CD14-positive monocyte (primary cell): ENCODE data around the gene TMPRSS2. TPM values are rescaled to one million over a fixed set of nuclear protein-coding genes. Genes with fewer than 3 reads are reported as not detected.

ENCODE experiments used
- DNase-seq, 3 donors: peaks; one replicate each; pipeline ENCODE4 v3.0.0-alpha.2; 2011 to 2022
- H2AFZ ChIP-seq: 2 replicates; pipeline ENCODE4 v1.6.0; 2012; ENCODE audit warnings: mild to moderate bottlenecking, low read depth, low read length, inconsistent platforms; ENCODE audit not compliant: insufficient read depth, poor library complexity, severe bottlenecking
- H3K27ac ChIP-seq, 2 donors: 1 replicate in 1 of 2; 2 replicates in 1 of 2; pipeline ENCODE4 v1.5.1; 2012 to 2013; ENCODE audit warnings: low read length in 2 of 2, control low read depth in 1 of 2, inconsistent platforms in 1 of 2, low read depth in 1 of 2, mild to moderate bottlenecking in 1 of 2
- H3K27me3 ChIP-seq, 2 donors: one replicate each; pipeline versions ENCODE4 v1.6.0 to v1.6.1; 2011 to 2013; ENCODE audit warnings: low read length in 2 of 2; ENCODE audit not compliant: control insufficient read depth in 2 of 2, insufficient read depth in 2 of 2
- H3K36me3 ChIP-seq, 2 donors: replicated peaks in 1 of 2; 1 replicate in 1 of 2; 2 replicates in 1 of 2; pipeline versions ENCODE4 v1.5.1 to v1.6.1; 2012 to 2013; ENCODE audit warnings: low read length in 2 of 2, control low read depth in 1 of 2, inconsistent platforms in 1 of 2, mild to moderate bottlenecking in 1 of 2; ENCODE audit not compliant: insufficient read depth in 2 of 2, control insufficient read depth in 1 of 2
- H3K4me1 ChIP-seq, 2 donors: 1 replicate in 1 of 2; 2 replicates in 1 of 2; pipeline versions ENCODE4 v1.5.1 to v1.6.1; 2012 to 2013; ENCODE audit warnings: low read length in 2 of 2, control low read depth in 1 of 2, inconsistent platforms in 1 of 2, mild to moderate bottlenecking in 1 of 2, moderate library complexity in 1 of 2; ENCODE audit not compliant: insufficient read depth in 2 of 2, control insufficient read depth in 1 of 2
- H3K4me2 ChIP-seq: replicated peaks from 2 replicates; pipeline ENCODE3; 2012; ENCODE audit warnings: low read length, moderate library complexity, mild to moderate bottlenecking; ENCODE audit not compliant: poor library complexity, severe bottlenecking; ENCODE audit errors: extremely low read depth
- H3K4me3 ChIP-seq, 3 experiments: fragments of 200-600 bp in 1 of 3; sonication (generic) in 1 of 3; replicated peaks in 1 of 3; 1 replicate in 2 of 3; 2 replicates in 1 of 3; pipeline ENCODE4 v1.5.1; 2011 to 2013; ENCODE audit warnings: low read length in 3 of 3, mild to moderate bottlenecking in 3 of 3, control low read depth in 2 of 3, low read depth in 2 of 3, inconsistent platforms in 1 of 3, moderate library complexity in 1 of 3
- H3K79me2 ChIP-seq: 2 replicates; pipeline ENCODE4 v1.6.0; 2012; ENCODE audit warnings: mild to moderate bottlenecking, control low read depth, inconsistent platforms, low read length, moderate library complexity; ENCODE audit not compliant: insufficient read depth
- H3K9ac ChIP-seq: 2 replicates; pipeline ENCODE4 v1.6.0; 2017; ENCODE audit warnings: low read length, mild to moderate bottlenecking; ENCODE audit not compliant: insufficient read depth, poor library complexity, severe bottlenecking
- H3K9me3 ChIP-seq, 2 donors: replicated peaks in 1 of 2; 1 replicate in 1 of 2; 2 replicates in 1 of 2; pipeline versions ENCODE4 v1.5.1 to v1.6.1; 2012 to 2013; ENCODE audit warnings: low read length in 2 of 2, control low read depth in 1 of 2; ENCODE audit not compliant: control insufficient read depth in 1 of 2, insufficient read depth in 1 of 2
- H4K20me1 ChIP-seq: 2 replicates; pipeline ENCODE4 v1.6.0; 2012; ENCODE audit warnings: mild to moderate bottlenecking, low read length, control low read depth, moderate library complexity; ENCODE audit not compliant: insufficient read depth
- H3K27ac Mint-ChIP-seq, 7 donors: one replicate each; pipeline ENCODE4 v1.8.0; 2020; ENCODE audit warnings: mild to moderate bottlenecking in 7 of 7, mixed read lengths in 7 of 7, moderate library complexity in 6 of 7, inconsistent platforms in 2 of 7
- H3K27me3 Mint-ChIP-seq, 3 donors: one replicate each; pipeline ENCODE4 v1.8.0; 2021 to 2022; ENCODE audit warnings: low read depth in 3 of 3, mild to moderate bottlenecking in 3 of 3, mixed read lengths in 3 of 3, moderate library complexity in 3 of 3, inconsistent platforms in 1 of 3
- H3K36me3 Mint-ChIP-seq, 2 donors: one replicate each; pipeline ENCODE4 v1.8.0; 2020; ENCODE audit warnings: mixed read lengths in 2 of 2, inconsistent platforms in 1 of 2, mild to moderate bottlenecking in 1 of 2
- H3K4me1 Mint-ChIP-seq: one replicate; pipeline ENCODE4 v1.8.0; 2020; ENCODE audit warnings: mild to moderate bottlenecking, mixed read lengths
- H3K4me3 Mint-ChIP-seq, 2 donors: one replicate each; pipeline ENCODE4 v1.8.0; 2020; ENCODE audit warnings: mild to moderate bottlenecking in 2 of 2, mixed read lengths in 2 of 2, moderate library complexity in 1 of 2
- H3K9me3 Mint-ChIP-seq, 7 donors: one replicate each; pipeline ENCODE4 v1.8.0; 2020 to 2022; ENCODE audit warnings: mixed read lengths in 7 of 7, mild to moderate bottlenecking in 6 of 7, moderate library complexity in 6 of 7, inconsistent platforms in 2 of 7
- CTCF ChIP-seq: fragments of 200-600 bp; IDR thresholded peaks from one replicate; pipeline ENCODE4 v1.8.0; 2022; ENCODE audit warnings: antibody characterized with exemption, mild to moderate bottlenecking
- WGBS: methylation state at CpG from one replicate; pipeline ENCODE4 v1.1.5; 2013; ENCODE audit warnings: missing lambda C conversion rate; ENCODE audit not compliant: insufficient coverage; 5-methylcytosine and 5-hydroxymethylcytosine counted together
- intact Hi-C, 2 donors: fragments of 100-400 bp; cut with micrococcal nuclease; formaldehyde crosslinking; loops; one replicate each; pipeline versions ENCODE4 v1.15.0 to v1.15.1; 2023
- polyA plus RNA-seq, 3 donors: library from polyadenylated mRNA; depleted of rRNA in 1 of 3; unstranded in 2 of 3; stranded (reverse) in 1 of 3; fragments of 300-500 nt in 2 of 3; fragments of >200 nt in 1 of 3; fragmentation: Illumina TruSeq in 2 of 3; gene quantifications; 1 replicate in 2 of 3; 2 replicates in 1 of 3; pipeline ENCODE4 v1.2.3, GENCODE V29; 2012 to 2021

Gene TMPRSS2
- polyA plus RNA-seq, 3 donors, result not detected

DNA sequence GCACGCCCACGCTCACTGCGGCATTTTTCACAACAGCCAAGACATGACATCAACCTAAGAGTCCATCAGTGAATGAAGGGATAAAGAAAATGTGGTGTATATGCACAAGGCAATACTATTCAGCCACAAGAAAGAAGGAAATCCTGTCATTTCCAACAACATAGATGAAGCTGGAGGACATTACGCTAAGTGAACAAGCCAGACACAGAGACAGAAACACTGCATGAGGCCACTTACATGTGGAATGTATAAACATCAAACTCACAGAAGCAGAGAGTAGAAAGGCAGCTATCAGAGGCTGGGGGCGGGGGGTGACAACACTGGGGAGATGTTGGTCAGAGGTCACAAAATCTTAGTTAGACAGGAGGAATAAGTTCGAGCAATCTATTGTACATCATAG lies 20.9 kb downstream of the TMPRSS2 start:
- H3K9me3 ChIP-seq, result no peaks in the 10 kb centered on the region
- no peaks in the 10 kb centered on the region for H4K20me1 ChIP-seq
- no peak overlapping the region for H3K27ac Mint-ChIP-seq
- H3K79me2 ChIP-seq, result no peaks in the 10 kb centered on the region
- no peak overlapping the region for H3K4me2 ChIP-seq
- WGBS, result no CpG with 5 or more reads among the region's 6 CpGs
- no peaks in the 10 kb centered on the region for H3K9me3 Mint-ChIP-seq
- intact Hi-C loops, result no loop called here
- no peaks in the 10 kb centered on the region for H3K4me1 Mint-ChIP-seq
- no peaks in the 10 kb centered on the region for H3K36me3 ChIP-seq
- H3K4me3 Mint-ChIP-seq, result no peak overlapping the region
- no peak overlapping the region for H3K4me3 ChIP-seq
- peaks cover 0 to 10% (median 9%) of the 10 kb centered on the region in 3 donors for H3K27me3 Mint-ChIP-seq
- TF ChIP-seq CTCF, result no peak
- H2AFZ ChIP-seq, result no peak overlapping the region
- H3K4me1 ChIP-seq, result no peaks in the 10 kb centered on the region
- no peaks in the 10 kb centered on the region for H3K36me3 Mint-ChIP-seq
- no peaks in the 10 kb centered on the region for H3K27me3 ChIP-seq
- no peak overlapping the region for H3K9ac ChIP-seq
- DNase-seq, result no peak
- H3K27ac ChIP-seq, result no peak overlapping the region

DNA sequence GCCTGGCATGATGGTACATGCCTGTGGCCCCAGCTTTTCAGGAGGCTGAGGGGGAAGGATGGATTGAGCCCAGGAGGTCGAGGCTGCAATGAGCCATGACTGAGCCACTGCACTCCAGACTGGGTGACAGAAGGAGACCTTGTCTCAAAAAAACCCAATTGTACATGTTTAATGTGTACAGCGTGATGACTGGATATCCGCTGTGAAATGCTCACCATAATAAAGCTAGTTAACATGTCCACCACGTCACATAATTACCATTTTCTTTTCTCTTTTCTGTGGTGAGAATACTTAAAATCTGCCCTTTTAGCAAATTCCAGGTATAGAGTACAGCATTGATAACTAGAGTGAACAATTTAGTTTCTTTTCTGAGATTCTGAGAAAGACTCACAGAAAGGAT lies 24.0 kb downstream of the TMPRSS2 start:
- no peak overlapping the region for H3K4me2 ChIP-seq
- WGBS, result no CpG with 5 or more reads among the region's 4 CpGs
- H3K9me3 ChIP-seq, result no peaks in the 10 kb centered on the region
- H4K20me1 ChIP-seq, result no peaks in the 10 kb centered on the region
- H3K4me3 ChIP-seq, result no peak overlapping the region
- no peak for TF ChIP-seq CTCF
- Mint-ChIP-seq H3K4me1 (no peaks in the 10 kb centered on the region), H3K9me3 (no peaks in the 10 kb centered on the region), H3K36me3 (no peaks in the 10 kb centered on the region), H3K27ac (no peak overlapping the region), H3K4me3 (no peak overlapping the region), H3K27me3 (peaks cover 6 to 10% (median 8%) of the 10 kb centered on the region in 3 donors)
- intact Hi-C loops, result no loop called here
- no peak overlapping the region for H3K9ac ChIP-seq
- no peaks in the 10 kb centered on the region for H3K27me3 ChIP-seq
- H3K4me1 ChIP-seq, result no peaks in the 10 kb centered on the region
- H2AFZ ChIP-seq, result no peak overlapping the region
- no peak for DNase-seq
- H3K27ac ChIP-seq, result no peak overlapping the region
- no peaks in the 10 kb centered on the region for H3K36me3 ChIP-seq
- H3K79me2 ChIP-seq, result no peaks in the 10 kb centered on the region
